Measurements from ENCODE around the gene SNX24.

The SNX24 gene

GRCh38 chr5:122933956-122934355, 88.5 kb downstream of the SNX24 start:
- no peak overlapping the region for H3K4me3 ChIP-seq (ENCODE audit: insufficient read depth, low read depth, low read length, poor library complexity, severe bottlenecking)
- no peaks in the 10 kb centered on the region for H3K36me3 ChIP-seq (ENCODE audit: control insufficient read depth, insufficient read depth, low read length)
- DNase-seq = no peak

GRCh38 chr5:122936088-122936487, 90.7 kb downstream of the SNX24 start:
- Histone ChIP-seq H3K36me3 (ENCODE audit: control insufficient read depth, insufficient read depth, low read length) (no peaks in the 10 kb centered on the region), H3K9me3 (ENCODE audit: control insufficient read depth, low read length) (no peaks in the 10 kb centered on the region), H3K27me3 (replicated peaks; ENCODE audit: control insufficient read depth, insufficient read depth, low read length, poor library complexity, severe bottlenecking) (no peaks in the 10 kb centered on the region), H3K27ac (ENCODE audit: insufficient read depth, low read length, poor library complexity, severe bottlenecking) (no peak overlapping the region), H3K4me3 (ENCODE audit: insufficient read depth, low read depth, low read length, poor library complexity, severe bottlenecking) (no peak overlapping the region), H3K4me1 (ENCODE audit: control insufficient read depth, insufficient read depth, low read length, poor library complexity, severe bottlenecking) (no peaks in the 10 kb centered on the region)
- no peak for DNase-seq

More at GRCh38 chr5:122933956-122934355, 88.5 kb downstream of the SNX24 start:
- H3K27ac ChIP-seq (ENCODE audit: insufficient read depth, low read length, poor library complexity, severe bottlenecking) = no peak overlapping the region
- no peaks in the 10 kb centered on the region for H3K9me3 ChIP-seq (ENCODE audit: control insufficient read depth, low read length)
- no peaks in the 10 kb centered on the region for H3K4me1 ChIP-seq (ENCODE audit: control insufficient read depth, insufficient read depth, low read length, poor library complexity, severe bottlenecking)
- H3K27me3 ChIP-seq (replicated peaks; ENCODE audit: control insufficient read depth, insufficient read depth, low read length, poor library complexity, severe bottlenecking) = no peaks in the 10 kb centered on the region

DNA sequence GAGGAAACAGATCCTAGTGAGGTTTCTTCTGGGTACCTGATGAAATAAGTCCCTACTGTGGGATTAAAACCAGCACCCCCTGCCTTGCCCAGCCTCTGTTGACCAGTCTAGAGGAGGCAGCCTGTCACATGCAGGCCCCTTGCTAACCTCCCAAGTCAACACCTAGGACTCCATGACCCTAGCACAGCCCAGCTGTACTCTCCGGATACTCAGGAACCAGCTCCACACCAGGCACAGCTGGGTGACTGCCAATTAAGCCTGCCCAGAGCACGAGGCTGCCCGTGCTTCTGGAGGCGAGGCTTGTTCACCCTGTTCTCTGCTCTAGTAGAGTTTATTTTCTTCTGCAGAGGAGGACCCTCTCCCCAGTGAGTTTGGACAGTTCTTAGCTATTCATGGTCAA, 92.5 kb downstream of the SNX24 start:
- no peaks in the 10 kb centered on the region for H3K4me1 ChIP-seq (ENCODE audit: control insufficient read depth, insufficient read depth, low read length, poor library complexity, severe bottlenecking)
- no peak for DNase-seq
- H3K36me3 ChIP-seq (ENCODE audit: control insufficient read depth, insufficient read depth, low read length) = no peaks in the 10 kb centered on the region
- no peak overlapping the region for H3K4me3 ChIP-seq (ENCODE audit: insufficient read depth, low read depth, low read length, poor library complexity, severe bottlenecking)
- no peaks in the 10 kb centered on the region for H3K9me3 ChIP-seq (ENCODE audit: control insufficient read depth, low read length)
- no peak overlapping the region for H3K27ac ChIP-seq (ENCODE audit: insufficient read depth, low read length, poor library complexity, severe bottlenecking)
- no peaks in the 10 kb centered on the region for H3K27me3 ChIP-seq (replicated peaks; ENCODE audit: control insufficient read depth, insufficient read depth, low read length, poor library complexity, severe bottlenecking)

GRCh38 chr5:122940890-122941289, 95.5 kb downstream of the SNX24 start:
- Histone ChIP-seq H3K4me1 (ENCODE audit: control insufficient read depth, insufficient read depth, low read length, poor library complexity, severe bottlenecking) (no peaks in the 10 kb centered on the region), H3K36me3 (ENCODE audit: control insufficient read depth, insufficient read depth, low read length) (no peaks in the 10 kb centered on the region), H3K27me3 (replicated peaks; ENCODE audit: control insufficient read depth, insufficient read depth, low read length, poor library complexity, severe bottlenecking) (no peaks in the 10 kb centered on the region), H3K9me3 (ENCODE audit: control insufficient read depth, low read length) (no peaks in the 10 kb centered on the region), H3K27ac (ENCODE audit: insufficient read depth, low read length, poor library complexity, severe bottlenecking) (no peak overlapping the region), H3K4me3 (ENCODE audit: insufficient read depth, low read depth, low read length, poor library complexity, severe bottlenecking) (no peak overlapping the region)
- no peak for DNase-seq

DNA sequence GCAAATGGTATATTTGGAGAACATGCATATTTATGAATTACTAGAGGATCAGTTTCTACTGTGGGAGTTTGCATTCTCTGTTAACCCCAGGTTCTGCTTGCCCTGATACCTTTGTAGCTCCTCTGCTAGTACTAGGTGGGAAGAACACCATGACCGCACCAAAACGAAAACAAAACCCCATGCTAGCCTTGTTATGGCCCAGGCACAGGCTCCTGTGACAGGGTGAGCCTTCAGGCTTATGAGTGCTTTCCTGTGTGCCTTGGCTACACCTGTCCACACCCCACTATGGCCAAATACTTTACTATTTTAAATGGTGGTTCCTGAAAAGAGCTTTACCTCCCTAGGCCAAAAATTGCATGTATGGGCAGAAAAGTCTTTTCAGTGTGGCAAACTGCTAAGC, 96.3 kb downstream of the SNX24 start:
- Histone ChIP-seq H3K27me3 (replicated peaks; ENCODE audit: control insufficient read depth, insufficient read depth, low read length, poor library complexity, severe bottlenecking) (no peaks in the 10 kb centered on the region), H3K4me1 (ENCODE audit: control insufficient read depth, insufficient read depth, low read length, poor library complexity, severe bottlenecking) (no peaks in the 10 kb centered on the region), H3K4me3 (ENCODE audit: insufficient read depth, low read depth, low read length, poor library complexity, severe bottlenecking) (no peak overlapping the region), H3K27ac (ENCODE audit: insufficient read depth, low read length, poor library complexity, severe bottlenecking) (no peak overlapping the region), H3K9me3 (ENCODE audit: control insufficient read depth, low read length) (no peaks in the 10 kb centered on the region), H3K36me3 (ENCODE audit: control insufficient read depth, insufficient read depth, low read length) (no peaks in the 10 kb centered on the region)
- DNase-seq = no peak

GRCh38 chr5:122942164-122942914, 96.9 kb downstream of the SNX24 start:
- H3K27ac ChIP-seq (ENCODE audit: insufficient read depth, low read length, poor library complexity, severe bottlenecking) = no peak overlapping the region
- no peak overlapping the region for H3K4me3 ChIP-seq (ENCODE audit: insufficient read depth, low read depth, low read length, poor library complexity, severe bottlenecking)
- DNase-seq = no peak
- no peaks in the 10 kb centered on the region for H3K27me3 ChIP-seq (replicated peaks; ENCODE audit: control insufficient read depth, insufficient read depth, low read length, poor library complexity, severe bottlenecking)
- no peaks in the 10 kb centered on the region for H3K4me1 ChIP-seq (ENCODE audit: control insufficient read depth, insufficient read depth, low read length, poor library complexity, severe bottlenecking)
- H3K9me3 ChIP-seq (ENCODE audit: control insufficient read depth, low read length) = no peaks in the 10 kb centered on the region
- H3K36me3 ChIP-seq (ENCODE audit: control insufficient read depth, insufficient read depth, low read length) = no peaks in the 10 kb centered on the region

GRCh38 chr5:122943050-122943698, 97.8 kb downstream of the SNX24 start:
- H3K36me3 ChIP-seq (ENCODE audit: control insufficient read depth, insufficient read depth, low read length) = no peaks in the 10 kb centered on the region
- H3K4me3 ChIP-seq (ENCODE audit: insufficient read depth, low read depth, low read length, poor library complexity, severe bottlenecking) = no peak overlapping the region
- no peaks in the 10 kb centered on the region for H3K9me3 ChIP-seq (ENCODE audit: control insufficient read depth, low read length)
- no peaks in the 10 kb centered on the region for H3K4me1 ChIP-seq (ENCODE audit: control insufficient read depth, insufficient read depth, low read length, poor library complexity, severe bottlenecking)
- no peak overlapping the region for H3K27ac ChIP-seq (ENCODE audit: insufficient read depth, low read length, poor library complexity, severe bottlenecking)
- H3K27me3 ChIP-seq (replicated peaks; ENCODE audit: control insufficient read depth, insufficient read depth, low read length, poor library complexity, severe bottlenecking) = no peaks in the 10 kb centered on the region
- no peak for DNase-seq

GRCh38 chr5:122944051-122944450, 98.6 kb downstream of the SNX24 start:
- H3K4me3 ChIP-seq (ENCODE audit: insufficient read depth, low read depth, low read length, poor library complexity, severe bottlenecking) = no peak overlapping the region

DNA sequence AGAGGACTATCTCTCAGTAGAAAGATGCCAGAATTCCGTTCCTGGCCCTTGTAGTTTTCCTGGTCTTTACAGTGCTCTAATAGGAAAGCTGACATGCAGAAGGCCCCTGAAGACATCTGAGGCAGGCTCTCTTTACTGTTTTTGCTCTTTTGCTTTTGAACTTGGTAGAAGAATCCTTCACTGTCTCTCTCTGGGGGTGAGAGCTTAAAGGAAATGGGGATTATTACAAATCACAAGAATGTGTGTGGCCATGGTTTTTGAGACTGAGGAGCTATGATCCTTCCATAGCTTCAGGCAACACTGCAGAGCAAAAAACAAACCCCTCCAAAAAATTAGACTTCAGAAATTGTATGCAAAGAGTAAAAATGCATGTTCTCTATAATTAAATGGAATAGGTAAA, 102.0 kb downstream of the SNX24 start:
- H3K4me3 ChIP-seq (ENCODE audit: insufficient read depth, low read depth, low read length, poor library complexity, severe bottlenecking) = no peak overlapping the region
- DNase-seq = no peak
- no peaks in the 10 kb centered on the region for H3K4me1 ChIP-seq (ENCODE audit: control insufficient read depth, insufficient read depth, low read length, poor library complexity, severe bottlenecking)
- H3K36me3 ChIP-seq (ENCODE audit: control insufficient read depth, insufficient read depth, low read length) = no peaks in the 10 kb centered on the region
- H3K27me3 ChIP-seq (replicated peaks; ENCODE audit: control insufficient read depth, insufficient read depth, low read length, poor library complexity, severe bottlenecking) = no peaks in the 10 kb centered on the region
- no peak overlapping the region for H3K27ac ChIP-seq (ENCODE audit: insufficient read depth, low read length, poor library complexity, severe bottlenecking)
- H3K9me3 ChIP-seq (ENCODE audit: control insufficient read depth, low read length) = no peaks in the 10 kb centered on the region

More at GRCh38 chr5:122944051-122944450, 98.6 kb downstream of the SNX24 start:
- H3K27me3 ChIP-seq (replicated peaks; ENCODE audit: control insufficient read depth, insufficient read depth, low read length, poor library complexity, severe bottlenecking) = no peaks in the 10 kb centered on the region
- no peaks in the 10 kb centered on the region for H3K9me3 ChIP-seq (ENCODE audit: control insufficient read depth, low read length)
- DNase-seq = no peak
- no peak overlapping the region for H3K27ac ChIP-seq (ENCODE audit: insufficient read depth, low read length, poor library complexity, severe bottlenecking)
- H3K36me3 ChIP-seq (ENCODE audit: control insufficient read depth, insufficient read depth, low read length) = no peaks in the 10 kb centered on the region
- H3K4me1 ChIP-seq (ENCODE audit: control insufficient read depth, insufficient read depth, low read length, poor library complexity, severe bottlenecking) = no peaks in the 10 kb centered on the region

DNA sequence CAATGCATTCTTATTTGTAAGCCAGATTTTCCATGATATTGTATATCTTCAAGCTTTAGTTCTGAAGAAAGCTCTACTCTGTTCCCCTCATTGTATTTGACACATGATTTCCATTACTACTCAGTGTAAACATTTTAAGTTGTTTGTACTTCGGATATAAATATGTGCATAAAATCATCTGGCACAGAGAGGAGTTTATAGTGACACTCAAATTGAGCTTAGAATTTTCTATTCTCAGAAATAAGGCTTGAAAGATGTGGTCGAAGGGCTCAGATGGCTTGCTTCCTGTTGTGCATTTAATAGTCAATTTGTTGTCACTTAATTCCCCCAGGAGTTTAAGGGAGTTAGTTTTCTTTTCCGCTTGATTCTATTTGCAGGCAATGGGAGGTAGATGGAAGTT, 102.4 kb downstream of the SNX24 start:
- Histone ChIP-seq H3K27ac (ENCODE audit: insufficient read depth, low read length, poor library complexity, severe bottlenecking) (no peak overlapping the region), H3K36me3 (ENCODE audit: control insufficient read depth, insufficient read depth, low read length) (no peaks in the 10 kb centered on the region), H3K4me1 (ENCODE audit: control insufficient read depth, insufficient read depth, low read length, poor library complexity, severe bottlenecking) (no peaks in the 10 kb centered on the region), H3K27me3 (replicated peaks; ENCODE audit: control insufficient read depth, insufficient read depth, low read length, poor library complexity, severe bottlenecking) (no peaks in the 10 kb centered on the region), H3K9me3 (ENCODE audit: control insufficient read depth, low read length) (no peaks in the 10 kb centered on the region), H3K4me3 (ENCODE audit: insufficient read depth, low read depth, low read length, poor library complexity, severe bottlenecking) (no peak overlapping the region)
- no peak for DNase-seq

Data from effector memory CD4-positive, alpha-beta T cell (primary cell).